GM21825 (cell line): ENCODE results near the gene RGL2.
"Not testable (repeated sequence)": the region's sequence is repeated elsewhere in the genome, so short reads cannot be mapped to it uniquely, and the experiment has no call there.

Source experiments
- ATAC-seq: cut with Tn5 transposase; IDR thresholded peaks from one replicate; pipeline ENCODE4 v1.9.1; 2021; ENCODE audit warnings: mild to moderate bottlenecking, moderate library complexity; ENCODE audit not compliant: unreplicated experiment

The RGL2 gene

GRCh38 chr6:33273924-33274902 is 24.5 kb downstream of the RGL2 start:
- ATAC-seq, result no peak

- no peak for ATAC-seq
Observed at GRCh38 chr6:33273129-33273923, 25.4 kb downstream of the RGL2 start.

- peak; percentile 5 for ATAC-seq
Observed at GRCh38 chr6:33272275-33273128, 26.2 kb downstream of the RGL2 start.

GRCh38 chr6:33271468-33272274 is 27.1 kb downstream of the RGL2 start, which contains the start of the genes RPS18 and VPS52:
Gene RPS18 (plus strand): TSS chr6:33272075. CDS start chr6:33272120, 45 bp downstream.
Gene VPS52 (minus strand): TSS chr6:33271876. CDS start chr6:33271675, 201 bp downstream.
- ATAC-seq, result peak; percentile 73

GRCh38 chr6:33271117-33271467 is 27.6 kb downstream of the RGL2 start:
- no peak for ATAC-seq

- no peak for ATAC-seq
Observed at GRCh38 chr6:33264015-33264414, 34.7 kb downstream of the RGL2 start.

GRCh38 chr6:33262490-33262889 is 36.3 kb downstream of the RGL2 start:
- not testable (repeated sequence) for ATAC-seq

- ATAC-seq, result no peak
Observed at GRCh38 chr6:33259032-33259431, 39.7 kb downstream of the RGL2 start.

GRCh38 chr6:33254591-33254990 is 44.2 kb downstream of the RGL2 start:
- ATAC-seq, result no peak

- no peak for ATAC-seq
Observed at GRCh38 chr6:33252759-33253158, 46.0 kb downstream of the RGL2 start.

- ATAC-seq, result no peak
Observed at GRCh38 chr6:33251395-33252012, 47.2 kb downstream of the RGL2 start.

- no peak for ATAC-seq
Observed at GRCh38 chr6:33250731-33251130, 48.0 kb downstream of the RGL2 start.

- no peak for ATAC-seq
Observed at GRCh38 chr6:33249732-33250630, 48.8 kb downstream of the RGL2 start.

- ATAC-seq, result peak; percentile 85
Observed at GRCh38 chr6:33248932-33249731, 49.6 kb downstream of the RGL2 start.

GRCh38 chr6:33248643-33248931 is 50.2 kb downstream of the RGL2 start:
- peak; percentile 8 for ATAC-seq

GRCh38 chr6:33247977-33248642 is 50.6 kb downstream of the RGL2 start:
- peak; percentile 36 for ATAC-seq

- ATAC-seq, result no peak
Observed at GRCh38 chr6:33243476-33243875, 55.3 kb downstream of the RGL2 start.
